Left ventricle myocardium inferior (tissue), 1 donor: ENCODE measurements around the gene RAB3A. TPM values are rescaled to one million over a fixed set of nuclear protein-coding genes. Genes with fewer than 3 reads are reported as not detected.

Experiments
- DNase-seq: peaks from one replicate; pipeline ENCODE4 v3.0.0-alpha.2; 2020
- H3K27ac ChIP-seq: fragments of 200-600 bp; replicated peaks from 2 replicates; pipeline ENCODE4 v1.8.0; 2021
- H3K27me3 ChIP-seq: fragments of 200-600 bp; 2 replicates; pipeline ENCODE4 v1.8.0; 2021; ENCODE audit warnings: low read depth
- H3K36me3 ChIP-seq: fragments of 200-600 bp; 2 replicates; pipeline ENCODE4 v1.8.0; 2021
- H3K4me1 ChIP-seq: fragments of 200-600 bp; 2 replicates; pipeline ENCODE4 v1.8.0; 2021
- H3K4me3 ChIP-seq: fragments of 200-600 bp; 2 replicates; pipeline ENCODE4 v1.8.0; 2021; ENCODE audit warnings: mild to moderate bottlenecking, moderate library complexity
- H3K9me3 ChIP-seq: fragments of 200-600 bp; replicated peaks from 2 replicates; pipeline ENCODE4 v1.8.0; 2021
- CTCF ChIP-seq: fragments of 200-600 bp; IDR thresholded peaks from 2 replicates; pipeline ENCODE4 v1.8.0; 2021; ENCODE audit warnings: antibody characterized with exemption, mild to moderate bottlenecking, borderline replicate concordance
- intact Hi-C: fragments of 100-400 bp; cut with micrococcal nuclease; formaldehyde crosslinking; loops from one replicate; pipeline ENCODE4 v1.11.0; 2022
- total RNA-seq: library from RNA; stranded (reverse); fragmentation: NEBNext Ultra II Directional; extraction: Animal tissue kit (Norgen Biotek cat#: 25700); gene quantifications from one replicate; pipeline ENCODE4 v1.2.1, GENCODE V29; 2021
- donor health status: DM: no; HTN: yes; CAD: no; lungs with severe emphysema.

Gene RAB3A
- total RNA-seq, 1 donor from 2014 or later: 37.4 TPM

GRCh38 chr19:18152442-18152816 lies 51.4 kb downstream of the RAB3A start:
- Histone ChIP-seq H3K27me3 (no peaks in the 10 kb centered on the region), H3K9me3 (no peaks in the 10 kb centered on the region), H3K27ac (peak overlapping the region; percentile 99), H3K36me3 (peaks cover 14% of the 10 kb centered on the region), H3K4me1 (peaks cover 54% of the 10 kb centered on the region), H3K4me3 (peak overlapping the region; percentile 95)
- TF ChIP-seq CTCF: peak; percentile 71
- DNase-seq: peak; percentile 98
- intact Hi-C loops: no loop called here

GRCh38 chr19:18150776-18151624 lies 52.8 kb downstream of the RAB3A start:
- no peaks in the 10 kb centered on the region for H3K9me3 ChIP-seq
- peaks cover 12% of the 10 kb centered on the region for H3K36me3 ChIP-seq
- peaks cover 40% of the 10 kb centered on the region for H3K4me1 ChIP-seq
- no peak for DNase-seq
- H3K27me3 ChIP-seq: no peaks in the 10 kb centered on the region
- H3K27ac ChIP-seq: no peak overlapping the region
- intact Hi-C loops: no loop called here
- no peak overlapping the region for H3K4me3 ChIP-seq
- no peak for TF ChIP-seq CTCF

- Histone ChIP-seq H3K27ac (no peak overlapping the region), H3K4me1 (peaks cover 30% of the 10 kb centered on the region), H3K9me3 (no peaks in the 10 kb centered on the region), H3K27me3 (no peaks in the 10 kb centered on the region), H3K4me3 (no peak overlapping the region), H3K36me3 (peaks cover 20% of the 10 kb centered on the region)
- no peak for DNase-seq
- TF ChIP-seq CTCF: no peak
- intact Hi-C loops: no loop called here
Measured at GRCh38 chr19:18149596-18149975, 54.3 kb downstream of the RAB3A start.

GRCh38 chr19:18147396-18147795 lies 56.4 kb downstream of the RAB3A start:
- DNase-seq: no peak
- Histone ChIP-seq H3K36me3 (peaks cover 40% of the 10 kb centered on the region), H3K4me3 (no peak overlapping the region), H3K9me3 (no peaks in the 10 kb centered on the region), H3K27me3 (no peaks in the 10 kb centered on the region), H3K4me1 (peaks cover 10% of the 10 kb centered on the region), H3K27ac (no peak overlapping the region)
- no peak for TF ChIP-seq CTCF
- intact Hi-C loops: no loop called here

Other genes starting within 250 kb of the RAB3A start
- gene KCNN1, start 236.9 kb downstream of the RAB3A start, total RNA-seq: 0.38 TPM
- gene ARRDC2, start 195.9 kb downstream of the RAB3A start, total RNA-seq: 16.6 TPM
- gene IL12RB1, start 117.1 kb downstream of the RAB3A start, total RNA-seq: 0.44 TPM
- 4.6 TPM for gene MAST3, start 106.3 kb downstream of the RAB3A start, total RNA-seq
- 28.0 TPM for gene PIK3R2, start 50.9 kb downstream of the RAB3A start, total RNA-seq
- gene IFI30, start 30.2 kb downstream of the RAB3A start, total RNA-seq: 23.3 TPM
- gene MPV17L2, start 10.8 kb downstream of the RAB3A start, total RNA-seq: 12.5 TPM
- gene PDE4C, start 22.4 kb upstream of the RAB3A start, total RNA-seq: 2.4 TPM
- gene IQCN, start 70.4 kb upstream of the RAB3A start, total RNA-seq: 0.49 TPM
- gene JUND, start 77.6 kb upstream of the RAB3A start, total RNA-seq: 107 TPM
- gene LSM4, start 119.0 kb upstream of the RAB3A start, total RNA-seq: 94.8 TPM
- 38.8 TPM for gene PGPEP1, start 136.6 kb upstream of the RAB3A start, total RNA-seq
- gene GDF15, start 182.1 kb upstream of the RAB3A start, total RNA-seq: 0.33 TPM
- 2.4 TPM for gene LRRC25, start 193.6 kb upstream of the RAB3A start, total RNA-seq
- 30.8 TPM for gene SSBP4, start 215.4 kb upstream of the RAB3A start, total RNA-seq
- gene ISYNA1, start 234.1 kb upstream of the RAB3A start, total RNA-seq: 24.1 TPM